RWPE1 (cell line): ENCODE data around the gene FBXW7.

Experiments
- CTCF ChIA-PET: fragments of 350-600 bp; sonication (Branson Sonifier 250); formaldehyde crosslinking; extraction: SDS; loops from one replicate; lab custom pipeline; 2021; lab: Yijun Ruan, JAX
- POLR2A ChIA-PET: fragments of 400-600 bp; formaldehyde crosslinking; extraction: SDS; loops from one replicate; lab custom pipeline; 2020; ENCODE audit warnings: antibody characterized with exemption; ENCODE audit not compliant: low non-redundant PET; lab: Yijun Ruan, JAX
- DNase-seq: peaks from one replicate; pipeline ENCODE4 v3.0.0; 2012; ENCODE audit warnings: low spot score
- H3K27ac ChIP-seq: fragments of 450-650 bp; 2 replicates; pipeline ENCODE4 v1.5.1; 2017
- CTCF ChIP-seq: fragments of 450-650 bp; conservative IDR thresholded peaks from 2 replicates; pipeline ENCODE4 v1.5.1; 2017; ENCODE audit warnings: low read depth, mild to moderate bottlenecking

The FBXW7 gene

GRCh38 chr4:152427981-152428380 lies 107.9 kb downstream of the FBXW7 start:
- POLR2A ChIA-PET, result no interaction called here
- no peak for DNase-seq
- no peak overlapping the region for H3K27ac ChIP-seq
- no peak for TF ChIP-seq CTCF
- CTCF ChIA-PET, result interaction anchor here (0.7 kb wide), 1 partner anchor 23 kb away, joined by 5 read pairs; no protein-coding TSS in a partner anchor

DNA sequence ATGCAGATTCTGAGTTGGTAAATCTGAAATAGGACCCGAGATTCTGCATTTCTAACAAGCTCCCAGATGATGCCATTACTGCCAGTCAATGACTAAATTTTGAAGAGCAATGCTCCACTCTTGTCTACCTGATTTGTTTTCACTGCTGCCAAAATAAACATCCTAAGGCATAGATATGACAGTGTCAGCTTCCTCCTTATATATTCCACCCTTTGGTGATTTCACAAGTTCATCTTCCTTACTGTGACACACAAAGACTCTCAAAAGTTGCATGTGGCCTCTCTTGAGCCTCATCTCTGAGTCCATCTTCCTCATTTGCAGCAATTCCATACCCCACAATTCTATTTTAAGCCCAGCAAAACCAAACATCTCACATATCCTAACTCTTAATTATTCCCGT lies 110.9 kb downstream of the FBXW7 start:
- no peak for DNase-seq
- CTCF ChIA-PET, result interaction anchor here (0.7 kb wide), 1 partner anchor 312 kb away, joined by 3 read pairs; no protein-coding TSS in a partner anchor
- POLR2A ChIA-PET, result no interaction called here
- no peak for TF ChIP-seq CTCF
- H3K27ac ChIP-seq, result no peak overlapping the region

DNA sequence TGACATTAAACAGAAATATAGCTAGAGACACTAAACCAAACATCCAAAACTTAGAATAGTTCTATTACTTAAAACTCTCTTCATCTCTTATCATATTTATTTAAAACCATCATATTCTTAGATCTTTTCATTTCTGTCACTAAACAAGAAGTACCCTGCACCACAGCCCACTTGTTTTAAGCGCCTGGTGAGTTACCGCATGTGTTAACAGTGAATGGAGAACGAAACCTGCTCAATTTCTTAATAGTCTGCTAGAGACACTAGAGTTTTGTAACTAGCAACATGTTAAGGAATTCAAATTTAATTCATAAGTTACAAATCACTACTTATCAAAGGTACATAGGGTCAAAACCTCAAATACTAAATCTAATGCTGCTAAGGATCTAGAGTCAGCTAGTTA lies 111.5 kb downstream of the FBXW7 start:
- POLR2A ChIA-PET, result no interaction called here
- CTCF ChIA-PET, result no interaction called here
- DNase-seq, result no peak
- no peak for TF ChIP-seq CTCF
- H3K27ac ChIP-seq, result no peak overlapping the region

- no peak for TF ChIP-seq CTCF
- no peak for DNase-seq
- no peak overlapping the region for H3K27ac ChIP-seq
- ChIA-PET POLR2A (no interaction called here), CTCF (interaction anchor here (0.6 to 0.7 kb wide), 2 partner anchors 13 to 740 kb away, joined by 3 to 6 read pairs; no protein-coding TSS in a partner anchor)
These were observed 113.0 kb downstream of the FBXW7 start for GRCh38 chr4:152422817-152423320.

GRCh38 chr4:152421576-152421975 lies 114.3 kb downstream of the FBXW7 start:
- TF ChIP-seq CTCF, result no peak
- ChIA-PET CTCF (interaction anchor here (0.5 kb wide), 1 partner anchor 288 kb away, joined by 3 read pairs; no protein-coding TSS in a partner anchor), POLR2A (no interaction called here)
- no peak overlapping the region for H3K27ac ChIP-seq
- DNase-seq, result no peak

DNA sequence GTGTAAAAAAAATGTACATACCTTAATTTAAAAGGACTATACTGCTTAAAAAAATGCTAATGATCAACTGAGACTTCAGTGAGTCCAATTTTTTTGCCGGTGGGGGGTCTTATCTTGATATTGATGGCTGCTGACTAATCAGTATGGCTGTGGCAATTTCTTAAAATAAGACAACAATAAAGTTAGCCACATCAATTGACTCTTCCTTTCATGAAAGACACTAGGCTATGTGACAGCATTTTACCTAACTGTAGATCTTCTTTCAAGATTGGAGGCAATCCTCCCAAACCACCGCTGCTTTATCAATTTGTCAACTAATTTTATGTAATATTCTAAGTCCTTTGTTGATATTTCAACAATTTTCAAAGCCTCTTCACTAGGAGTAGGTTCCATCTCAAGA lies 116.1 kb downstream of the FBXW7 start:
- POLR2A ChIA-PET, result no interaction called here
- H3K27ac ChIP-seq, result no peak overlapping the region
- DNase-seq, result no peak
- CTCF ChIA-PET, result no interaction called here
- TF ChIP-seq CTCF, result no peak
